ENCODE results near the gene CCDC12. TPM values are rescaled to one million over a fixed set of nuclear protein-coding genes. Genes with fewer than 3 reads are reported as not detected.
A peak's percentile ranks its signal among the peaks of the same experiment; 100 is the strongest.

The CCDC12 gene
- total RNA-seq, 4 donors from 2014 or later = 14.3 to 52.2 (median 42.0) TPM

DNA sequence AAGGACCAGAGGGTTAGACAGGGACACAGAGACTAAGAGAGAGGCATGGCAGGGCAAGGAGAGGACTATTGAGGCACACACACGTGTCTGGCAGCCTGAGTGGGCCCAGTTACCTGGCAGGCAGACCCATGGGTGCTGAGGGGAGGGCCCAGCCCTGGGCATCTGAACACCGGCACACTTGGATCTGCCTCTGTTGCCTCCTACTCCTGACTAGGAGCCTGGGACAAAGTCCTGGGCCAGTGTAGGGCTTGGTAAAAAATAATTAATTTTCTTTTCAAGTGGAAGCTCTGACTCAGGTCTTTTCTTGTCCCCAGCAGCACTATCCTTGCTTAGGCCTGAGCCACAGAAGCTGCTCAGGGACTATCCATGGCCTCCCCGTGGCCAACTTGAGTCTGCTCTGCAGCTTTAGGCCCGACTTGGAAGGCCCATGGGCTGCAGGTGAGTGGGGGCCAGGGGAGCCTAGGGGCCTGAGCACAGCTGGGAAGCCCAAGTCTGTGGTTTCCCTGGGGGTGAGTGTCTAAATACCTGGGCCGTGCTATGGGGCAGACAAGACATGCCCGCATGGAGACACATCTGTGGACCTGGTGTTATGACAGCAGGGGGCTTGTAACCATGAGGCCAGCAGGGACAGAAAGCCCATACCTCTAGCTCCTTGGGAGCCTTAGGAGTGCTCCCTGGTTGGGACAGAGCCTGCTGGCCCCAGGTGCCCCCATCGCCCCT is 99.0 kb downstream of the CCDC12 start, which contains the start of gene PTH1R:
Gene PTH1R (plus strand): TSS at position 316 of the 720 bp plus-strand sequence. CDS start 5,839 bp downstream, outside the sequence.
- Histone ChIP-seq H3K27me3 (peaks cover 17% of the 10 kb centered on the region), H3K36me3 (no peaks in the 10 kb centered on the region), H3K27ac (peak within 1 kb of the TSS in 3 of 4 donors; percentile 14 to 35 (median 29)), H3K4me3 (no peak within 1 kb of the TSS), H3K9me3 (no peaks in the 10 kb centered on the region), H3K4me1 (peaks cover 0 to 63% (median 20%) of the 10 kb centered on the region in 3 donors)
- ATAC-seq = no peak
- 64% methylated on average over 3 of the region's 7 CpGs; no CpG with 5 or more reads in 1 of the 2 donors for WGBS, 2 donors (ENCODE audit: low coverage in 1 of 2)
- TF ChIP-seq POLR2AphosphoS5 (IDR thresholded peaks at IDR 0.05) (no peak), POLR2A (IDR thresholded peaks at IDR 0.05) (no peak), EP300 (IDR thresholded peaks at IDR 0.05) (no peak)
- TF ChIP-seq, protein P1, sequence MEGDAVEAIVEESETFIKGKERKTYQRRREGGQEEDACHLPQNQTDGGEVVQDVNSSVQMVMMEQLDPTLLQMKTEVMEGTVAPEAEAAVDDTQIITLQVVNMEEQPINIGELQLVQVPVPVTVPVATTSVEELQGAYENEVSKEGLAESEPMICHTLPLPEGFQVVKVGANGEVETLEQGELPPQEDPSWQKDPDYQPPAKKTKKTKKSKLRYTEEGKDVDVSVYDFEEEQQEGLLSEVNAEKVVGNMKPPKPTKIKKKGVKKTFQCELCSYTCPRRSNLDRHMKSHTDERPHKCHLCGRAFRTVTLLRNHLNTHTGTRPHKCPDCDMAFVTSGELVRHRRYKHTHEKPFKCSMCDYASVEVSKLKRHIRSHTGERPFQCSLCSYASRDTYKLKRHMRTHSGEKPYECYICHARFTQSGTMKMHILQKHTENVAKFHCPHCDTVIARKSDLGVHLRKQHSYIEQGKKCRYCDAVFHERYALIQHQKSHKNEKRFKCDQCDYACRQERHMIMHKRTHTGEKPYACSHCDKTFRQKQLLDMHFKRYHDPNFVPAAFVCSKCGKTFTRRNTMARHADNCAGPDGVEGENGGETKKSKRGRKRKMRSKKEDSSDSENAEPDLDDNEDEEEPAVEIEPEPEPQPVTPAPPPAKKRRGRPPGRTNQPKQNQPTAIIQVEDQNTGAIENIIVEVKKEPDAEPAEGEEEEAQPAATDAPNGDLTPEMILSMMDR (IDR thresholded peaks at IDR 0.05) = no peak

DNA sequence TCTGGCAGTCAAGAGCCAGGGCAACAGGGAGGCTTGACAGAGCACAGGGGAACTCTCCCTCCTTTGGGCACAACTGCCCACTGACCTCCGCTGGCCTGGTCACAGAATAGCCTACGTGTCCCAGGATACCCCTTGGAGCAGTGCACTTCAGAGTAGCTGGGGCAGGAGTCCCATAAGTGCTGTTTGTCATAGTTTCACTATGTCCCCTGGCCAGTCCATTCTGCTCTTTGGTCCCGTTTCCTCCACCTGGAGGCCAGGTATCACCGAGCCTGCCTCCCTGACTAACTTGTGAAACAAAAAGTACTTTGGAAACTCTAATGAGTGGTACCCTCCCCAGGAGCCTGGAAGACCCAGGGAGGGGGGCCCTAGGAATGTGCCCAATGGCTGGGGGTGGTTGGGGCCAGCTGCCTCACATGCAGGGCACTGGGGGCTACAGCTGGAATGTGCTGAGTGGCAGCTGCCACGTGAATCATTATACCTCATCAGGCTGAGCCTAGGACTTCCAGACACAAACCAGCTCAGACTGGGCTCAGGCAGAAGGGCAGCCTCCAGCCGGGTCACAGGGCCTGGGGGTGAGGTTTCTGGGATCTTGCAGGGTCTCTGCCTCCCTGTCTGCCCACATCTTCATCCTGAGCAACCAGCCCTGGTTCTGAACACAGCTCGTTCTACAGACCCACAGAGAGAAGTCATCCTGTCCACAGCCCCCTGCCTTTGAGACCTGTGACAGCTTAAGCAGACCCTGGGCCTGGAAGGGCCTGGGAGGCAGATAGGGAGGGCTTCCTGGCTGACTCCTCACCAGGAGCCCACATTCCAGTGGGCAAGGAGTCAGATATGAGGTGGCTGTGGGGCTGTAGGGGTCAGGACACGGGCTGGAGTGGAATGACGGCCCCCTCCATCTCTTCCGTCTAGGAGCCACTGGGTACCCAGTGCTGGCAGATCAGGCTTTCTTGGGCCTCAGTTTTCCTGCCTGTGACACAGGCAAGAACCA is 99.9 kb downstream of the CCDC12 start:
- peaks cover 0 to 59% (median 17%) of the 10 kb centered on the region in 3 donors for H3K4me1 ChIP-seq
- 100% methylated on average over 1 of the region's 10 CpGs; no CpG with 5 or more reads in 1 of the 2 donors for WGBS, 2 donors (ENCODE audit: low coverage in 1 of 2)
- no peak for ATAC-seq

DNA sequence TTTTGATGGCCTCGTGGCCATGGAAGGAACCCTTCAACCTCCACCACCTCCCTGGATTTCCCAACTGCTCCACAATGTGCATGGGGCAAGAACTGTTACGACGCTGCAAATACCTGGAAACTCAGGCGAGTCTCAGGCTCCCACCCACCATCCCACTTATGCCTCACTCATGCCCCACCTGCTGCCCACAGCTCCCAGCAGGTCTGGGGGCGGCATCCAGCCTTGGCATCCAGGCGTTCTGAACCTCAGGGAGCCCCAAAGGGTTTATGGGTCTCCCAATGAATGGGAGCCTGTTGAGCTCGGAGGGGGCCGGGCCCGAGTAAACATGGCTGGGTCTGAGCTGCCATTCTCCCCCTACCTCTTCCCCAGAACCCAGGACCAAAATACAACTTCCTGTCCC is 101.0 kb downstream of the CCDC12 start:
- WGBS, 2 donors (ENCODE audit: low coverage in 1 of 2) = no CpG with 5 or more reads among the region's 9 CpGs
- TF ChIP-seq POLR2A (IDR thresholded peaks at IDR 0.05) = no peak
- no peak for TF ChIP-seq POLR2AphosphoS5 (IDR thresholded peaks at IDR 0.05)
- Histone ChIP-seq H3K4me3 (no peak overlapping the region), H3K27me3 (no peaks in the 10 kb centered on the region), H3K4me1 (peaks cover 0 to 48% (median 13%) of the 10 kb centered on the region in 3 donors), H3K9me3 (no peaks in the 10 kb centered on the region), H3K27ac (no peak overlapping the region), H3K36me3 (no peaks in the 10 kb centered on the region)
- no peak for ATAC-seq

More for the DNA sequence above, 99.9 kb downstream of the CCDC12 start:
- H3K36me3 ChIP-seq = no peaks in the 10 kb centered on the region
- H3K4me3 ChIP-seq = no peak overlapping the region
- H3K9me3 ChIP-seq = no peaks in the 10 kb centered on the region
- H3K27ac ChIP-seq = no peak overlapping the region
- peaks cover 8% of the 10 kb centered on the region for H3K27me3 ChIP-seq
- no peak for TF ChIP-seq POLR2A (IDR thresholded peaks at IDR 0.05)
- TF ChIP-seq POLR2AphosphoS5 (IDR thresholded peaks at IDR 0.05) = no peak
- TF ChIP-seq, protein P1 (IDR thresholded peaks at IDR 0.05) = no peak
- no peak for TF ChIP-seq EP300 (IDR thresholded peaks at IDR 0.05)

DNA sequence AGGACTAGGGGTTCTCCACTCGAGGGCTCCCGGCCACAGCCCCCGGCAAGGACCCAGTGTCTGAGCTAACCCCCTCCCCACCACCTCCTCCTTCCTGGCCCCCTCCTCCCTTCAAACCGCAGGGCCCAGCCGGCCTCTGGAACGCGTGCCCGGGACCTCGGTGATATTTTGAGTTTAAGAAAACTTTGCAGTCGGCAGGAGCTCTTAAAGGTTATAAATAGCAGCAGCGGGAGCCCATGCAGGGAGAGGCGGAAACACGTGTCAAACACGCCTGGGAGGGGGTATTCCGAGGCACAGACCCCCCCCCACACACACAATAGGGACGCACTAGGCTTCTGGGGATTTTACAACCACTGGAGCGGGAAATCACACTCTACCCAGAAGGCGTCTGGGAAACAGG is 102.1 kb downstream of the CCDC12 start:
- Histone ChIP-seq H3K36me3 (no peaks in the 10 kb centered on the region), H3K27me3 (no peaks in the 10 kb centered on the region), H3K9me3 (no peaks in the 10 kb centered on the region), H3K4me3 (no peak overlapping the region), H3K27ac (peak overlapping the region in 3 of 4 donors; percentile 60 to 67 (median 66)), H3K4me1 (peaks cover 0 to 45% (median 13%) of the 10 kb centered on the region in 3 donors)
- TF ChIP-seq, protein P1 (IDR thresholded peaks at IDR 0.05) = no peak
- TF ChIP-seq POLR2AphosphoS5 (IDR thresholded peaks at IDR 0.05) (no peak), POLR2A (IDR thresholded peaks at IDR 0.05) (no peak), EP300 (IDR thresholded peaks at IDR 0.05) (no peak)
- WGBS, 2 donors (ENCODE audit: low coverage in 1 of 2) = no CpG with 5 or more reads among the region's 18 CpGs
- ATAC-seq = no peak

DNA sequence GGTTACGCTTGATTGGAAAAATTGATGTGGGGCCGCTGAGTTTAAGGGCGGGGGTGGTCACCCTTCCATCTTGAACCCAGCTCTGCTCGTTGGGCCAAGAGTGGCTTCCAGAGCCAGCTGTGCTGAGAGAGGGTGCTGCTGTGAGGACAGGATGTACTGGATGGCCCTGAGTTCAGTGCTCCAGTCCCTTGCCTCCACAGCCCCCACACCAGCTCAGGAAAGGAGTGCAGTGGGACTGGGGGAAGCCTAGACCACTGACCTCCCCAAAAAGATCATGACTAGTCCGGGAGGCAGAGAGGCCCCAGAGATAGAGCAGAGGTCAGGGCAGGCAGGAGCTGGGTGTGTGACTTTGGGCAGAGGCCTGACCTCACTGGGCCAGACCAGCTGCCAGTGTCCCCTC is 103.0 kb downstream of the CCDC12 start:
- H3K9me3 ChIP-seq = no peaks in the 10 kb centered on the region
- H3K36me3 ChIP-seq = no peaks in the 10 kb centered on the region
- TF ChIP-seq POLR2A (IDR thresholded peaks at IDR 0.05) = no peak
- TF ChIP-seq POLR2AphosphoS5 (IDR thresholded peaks at IDR 0.05) = no peak
- no peak for TF ChIP-seq EP300 (IDR thresholded peaks at IDR 0.05)
- TF ChIP-seq, protein P1 (IDR thresholded peaks at IDR 0.05) = no peak
- WGBS, 2 donors (ENCODE audit: low coverage in 1 of 2) = 83% methylated on average over 1 of the region's 5 CpGs; no CpG with 5 or more reads in 1 of the 2 donors
- no peak for ATAC-seq
- no peaks in the 10 kb centered on the region for H3K27me3 ChIP-seq
- peak overlapping the region in 3 of 4 donors; percentile 60 to 67 (median 66) for H3K27ac ChIP-seq
- no peak overlapping the region for H3K4me3 ChIP-seq
- H3K4me1 ChIP-seq = peaks cover 0 to 40% (median 13%) of the 10 kb centered on the region in 3 donors

Measured in gastroesophageal sphincter (tissue), 4 donors.